Memory B cell (primary cell): ENCODE data around the gene CXorf65.

Source experiments
- ATAC-seq: fragments of 150-1000 bp; cut with Tn5 transposase; 2 replicates; pipeline ENCODE4 v1.10.0; 2021; ENCODE audit warnings: low read depth, mild to moderate bottlenecking, moderate library complexity
- DNase-seq, 2 donors: peaks; one replicate each; pipeline ENCODE4 v3.0.0; 2022; ENCODE audit warnings: low spot score in 2 of 2
- H3K27ac Mint-ChIP-seq: one replicate; pipeline ENCODE4 v1.8.0; 2022; ENCODE audit warnings: mild to moderate bottlenecking, moderate library complexity, mixed read lengths
- H3K27me3 Mint-ChIP-seq: one replicate; pipeline ENCODE4 v1.8.0; 2022; ENCODE audit warnings: mixed read lengths
- H3K36me3 Mint-ChIP-seq: one replicate; pipeline ENCODE4 v1.8.0; 2022; ENCODE audit warnings: mild to moderate bottlenecking, mixed read lengths
- H3K4me1 Mint-ChIP-seq: one replicate; pipeline ENCODE4 v1.8.0; 2022; ENCODE audit warnings: mixed read lengths
- H3K4me3 Mint-ChIP-seq: one replicate; pipeline ENCODE4 v1.8.0; 2022; ENCODE audit warnings: mild to moderate bottlenecking, moderate library complexity, mixed read lengths
- H3K9me3 Mint-ChIP-seq: one replicate; pipeline ENCODE4 v1.8.0; 2022; ENCODE audit warnings: mixed read lengths

The CXorf65 gene

DNA sequence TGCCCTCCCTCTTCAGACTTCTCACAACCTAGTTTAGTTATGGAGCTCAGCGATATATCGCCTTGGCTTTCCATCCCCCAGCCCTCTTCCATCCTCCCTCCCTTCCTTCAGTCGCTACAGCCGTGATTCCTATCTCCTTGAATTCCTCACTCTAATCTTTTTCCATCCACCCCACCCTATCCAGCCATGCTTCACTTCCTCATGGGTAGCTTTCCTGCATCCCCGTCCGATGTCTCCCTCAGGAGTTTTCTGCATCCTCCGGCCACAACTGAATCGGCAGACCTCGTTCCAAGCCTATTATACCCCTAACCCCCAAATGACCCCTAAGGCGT is 38.9 kb downstream of the CXorf65 start:
- peaks cover 6% of the 10 kb centered on the region for H3K36me3 Mint-ChIP-seq
- H3K9me3 Mint-ChIP-seq = no peaks in the 10 kb centered on the region
- peak overlapping the region; percentile 97 for H3K4me3 Mint-ChIP-seq
- DNase-seq = no peak
- no peaks in the 10 kb centered on the region for H3K27me3 Mint-ChIP-seq
- ATAC-seq = no peak
- H3K27ac Mint-ChIP-seq = peak overlapping the region; percentile 94
- H3K4me1 Mint-ChIP-seq = peaks cover 16% of the 10 kb centered on the region

- Mint-ChIP-seq H3K36me3 (peaks cover 8% of the 10 kb centered on the region), H3K27ac (peak overlapping the region; percentile 94), H3K4me1 (peaks cover 16% of the 10 kb centered on the region), H3K9me3 (no peaks in the 10 kb centered on the region), H3K4me3 (peak overlapping the region; percentile 97), H3K27me3 (no peaks in the 10 kb centered on the region)
- DNase-seq (no peak), ATAC-seq (no peak)
Observed at GRCh38 chrX:71067089-71067488, 39.5 kb downstream of the CXorf65 start.

DNA sequence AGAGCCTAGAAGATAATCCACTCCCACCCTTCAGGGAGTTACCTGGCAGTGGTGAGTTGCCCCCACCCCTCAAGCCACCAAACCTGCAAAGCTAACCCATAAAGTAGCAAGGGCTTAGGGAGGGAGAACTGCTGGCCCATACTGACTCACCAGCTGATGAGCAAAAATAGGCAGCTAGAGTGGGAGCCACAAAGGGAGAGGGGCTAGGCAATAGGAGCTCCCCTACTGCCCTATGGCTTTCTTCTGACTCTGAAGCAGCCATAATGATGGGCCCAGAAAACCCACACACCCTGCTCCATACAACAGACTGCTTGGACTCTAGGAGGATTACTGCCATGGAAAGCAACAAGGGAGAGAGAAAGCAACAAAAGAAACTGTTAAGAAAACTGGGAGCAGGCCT is 46.4 kb downstream of the CXorf65 start:
- Mint-ChIP-seq H3K36me3 (peaks cover 22% of the 10 kb centered on the region), H3K27me3 (no peaks in the 10 kb centered on the region), H3K4me1 (peaks cover 9% of the 10 kb centered on the region), H3K4me3 (no peak overlapping the region), H3K27ac (no peak overlapping the region), H3K9me3 (no peaks in the 10 kb centered on the region)
- no peak for DNase-seq
- ATAC-seq = no peak

GRCh38 chrX:71057848-71058530 is 48.6 kb downstream of the CXorf65 start:
- H3K4me1 Mint-ChIP-seq = peaks cover 3% of the 10 kb centered on the region
- H3K9me3 Mint-ChIP-seq = no peaks in the 10 kb centered on the region
- no peak overlapping the region for H3K4me3 Mint-ChIP-seq
- H3K27me3 Mint-ChIP-seq = no peaks in the 10 kb centered on the region
- peak overlapping the region; percentile 6 for H3K27ac Mint-ChIP-seq
- no peak for DNase-seq
- ATAC-seq = no peak
- peaks cover 19% of the 10 kb centered on the region for H3K36me3 Mint-ChIP-seq

GRCh38 chrX:71056867-71057266 is 49.7 kb downstream of the CXorf65 start:
- Mint-ChIP-seq H3K4me3 (no peak overlapping the region), H3K36me3 (peaks cover 14% of the 10 kb centered on the region), H3K9me3 (no peaks in the 10 kb centered on the region), H3K27ac (no peak overlapping the region), H3K27me3 (no peaks in the 10 kb centered on the region), H3K4me1 (peaks cover 3% of the 10 kb centered on the region)
- DNase-seq = no peak
- no peak for ATAC-seq
